HepG2 (cell line): Measurements from ENCODE around the gene DUS2. TPM values are rescaled to one million over a fixed set of nuclear protein-coding genes. Genes with fewer than 3 reads are reported as not detected.
A peak's percentile ranks its signal among the peaks of the same experiment; 100 is the strongest.

Source experiments
- CREM ChIP-seq, 2 experiments: sonication (generic) in 1 of 2; formaldehyde crosslinking in 1 of 2; IDR thresholded peaks; 2 replicates each; pipeline versions ENCODE4 v1.4.0 to v1.6.1; 2016 to 2020; ENCODE audit warnings: antibody characterized with exemption in 1 of 2, mild to moderate bottlenecking in 1 of 2, missing genetic modification reagents in 1 of 2
- HNRNPH1 ChIP-seq: fragments of 200-400 bp; formaldehyde crosslinking; optimal IDR thresholded peaks from 2 replicates; pipeline ENCODE3; 2017; ENCODE audit warnings: mild to moderate bottlenecking, low read depth, low read length
- MED1 ChIP-seq: sonication (generic); formaldehyde crosslinking; IDR thresholded peaks from 2 replicates; pipeline ENCODE4 v1.4.0; 2020; ENCODE audit warnings: missing genetic modification reagents
- MIER2 ChIP-seq: IDR thresholded peaks from 2 replicates; pipeline ENCODE4 v1.6.1; 2016; ENCODE audit warnings: missing biosample characterization, missing genetic modification reagents
- NBN ChIP-seq: fragments of 450-650 bp; conservative IDR thresholded peaks from 2 replicates; pipeline ENCODE4 v1.6.1; 2017
- NFYC ChIP-seq: IDR thresholded peaks from 2 replicates; pipeline ENCODE4 v1.6.1; 2016; ENCODE audit warnings: missing genetic modification reagents, missing compliant biosample characterization
- PHB2 ChIP-seq: fragments of 450-650 bp; IDR thresholded peaks from 2 replicates; pipeline ENCODE4 v1.6.1; 2018; ENCODE audit not compliant: partially characterized antibody
- SP5 ChIP-seq: IDR thresholded peaks from 2 replicates; pipeline ENCODE4 v1.6.1; 2016; ENCODE audit warnings: low read depth, borderline replicate concordance
- THYN1 ChIP-seq: sonication (generic); formaldehyde crosslinking; IDR thresholded peaks from 2 replicates; pipeline ENCODE4 v1.8.1; 2023; ENCODE audit warnings: low read depth, mild to moderate bottlenecking, moderate library complexity, missing genetic modification reagents, borderline replicate concordance
- ZBTB20 ChIP-seq: sonication (generic); formaldehyde crosslinking; IDR thresholded peaks from 2 replicates; pipeline ENCODE4 v1.8.1; 2023; ENCODE audit warnings: missing genetic modification reagents, low read depth, mild to moderate bottlenecking, borderline replicate concordance
- ZBTB3 ChIP-seq: sonication (generic); formaldehyde crosslinking; IDR thresholded peaks from 2 replicates; pipeline ENCODE4 v1.4.0; 2020; ENCODE audit warnings: low read depth, mild to moderate bottlenecking, moderate library complexity, missing genetic modification reagents, borderline replicate concordance
- ZNF138 ChIP-seq: sonication (generic); formaldehyde crosslinking; IDR thresholded peaks from 2 replicates; pipeline ENCODE4 v1.5.0; 2020; ENCODE audit warnings: mild to moderate bottlenecking, low read depth, missing genetic modification reagents
- ZNF382 ChIP-seq: sonication (generic); formaldehyde crosslinking; IDR thresholded peaks from 2 replicates; pipeline ENCODE4 v1.5.0; 2020; ENCODE audit warnings: missing genetic modification reagents, mild to moderate bottlenecking, borderline replicate concordance
- ZNF709 ChIP-seq: sonication (generic); formaldehyde crosslinking; IDR thresholded peaks from 2 replicates; pipeline ENCODE4 v1.5.0; 2020; ENCODE audit warnings: mild to moderate bottlenecking, missing genetic modification reagents
- polyA plus RNA-seq, 8 experiments: library from polyadenylated mRNA; depleted of rRNA in 3 of 8; stranded (reverse) in 7 of 8; unstranded in 1 of 8; fragments of >200 nt; fragmentation: Illumina TruSeq in 4 of 8; extraction: Trizol in 4 of 8; gene quantifications; 2 replicates each; pipeline versions ENCODE4 v1.2.1 to v1.2.3, GENCODE V29; 2011 to 2016; ENCODE audit warnings: low read depth in 4 of 8, missing spikeins in 1 of 8, mixed read lengths in 1 of 8; ENCODE audit not compliant: insufficient read depth in 1 of 8
- total RNA-seq, 5 experiments: library from RNA; depleted of rRNA; stranded (reverse); fragments of >200 nt; fragmentation: Illumina TruSeq; extraction: Trizol; gene quantifications; 2 replicates each; pipeline ENCODE4 v1.2.3, GENCODE V29; 2016; ENCODE audit warnings: low read depth in 1 of 5
- TF ChIP-seq, protein P1 (sequence below): sonication (generic); formaldehyde crosslinking; conservative IDR thresholded peaks from 2 replicates; pipeline ENCODE4 v1.4.0; 2020; ENCODE audit warnings: missing genetic modification reagents
- TF ChIP-seq, protein P2 (sequence below): sonication (generic); formaldehyde crosslinking; IDR thresholded peaks from 2 replicates; pipeline ENCODE4 v1.4.0; 2020; ENCODE audit warnings: mild to moderate bottlenecking, missing genetic modification reagents, borderline replicate concordance
- TF ChIP-seq, protein P3 (sequence below): sonication (generic); IDR thresholded peaks from 2 replicates; pipeline ENCODE4 v1.6.1; 2016; ENCODE audit warnings: low read depth, borderline replicate concordance
- TF ChIP-seq, protein P4 (sequence below): sonication (generic); formaldehyde crosslinking; IDR thresholded peaks from 2 replicates; pipeline ENCODE4 v1.4.0; 2020; ENCODE audit warnings: missing genetic modification reagents, mild to moderate bottlenecking, borderline replicate concordance
- TF ChIP-seq, protein P5 (sequence below): fragments of 450-650 bp; IDR thresholded peaks from 2 replicates; pipeline ENCODE4 v1.6.1; 2017

The DUS2 gene
- total and polyA plus RNA-seq, 2 of the 13 experiments (the other 11 are each of a cell fraction or from before 2014, with no cell fraction given) = 17.8 to 25.1 TPM

DNA sequence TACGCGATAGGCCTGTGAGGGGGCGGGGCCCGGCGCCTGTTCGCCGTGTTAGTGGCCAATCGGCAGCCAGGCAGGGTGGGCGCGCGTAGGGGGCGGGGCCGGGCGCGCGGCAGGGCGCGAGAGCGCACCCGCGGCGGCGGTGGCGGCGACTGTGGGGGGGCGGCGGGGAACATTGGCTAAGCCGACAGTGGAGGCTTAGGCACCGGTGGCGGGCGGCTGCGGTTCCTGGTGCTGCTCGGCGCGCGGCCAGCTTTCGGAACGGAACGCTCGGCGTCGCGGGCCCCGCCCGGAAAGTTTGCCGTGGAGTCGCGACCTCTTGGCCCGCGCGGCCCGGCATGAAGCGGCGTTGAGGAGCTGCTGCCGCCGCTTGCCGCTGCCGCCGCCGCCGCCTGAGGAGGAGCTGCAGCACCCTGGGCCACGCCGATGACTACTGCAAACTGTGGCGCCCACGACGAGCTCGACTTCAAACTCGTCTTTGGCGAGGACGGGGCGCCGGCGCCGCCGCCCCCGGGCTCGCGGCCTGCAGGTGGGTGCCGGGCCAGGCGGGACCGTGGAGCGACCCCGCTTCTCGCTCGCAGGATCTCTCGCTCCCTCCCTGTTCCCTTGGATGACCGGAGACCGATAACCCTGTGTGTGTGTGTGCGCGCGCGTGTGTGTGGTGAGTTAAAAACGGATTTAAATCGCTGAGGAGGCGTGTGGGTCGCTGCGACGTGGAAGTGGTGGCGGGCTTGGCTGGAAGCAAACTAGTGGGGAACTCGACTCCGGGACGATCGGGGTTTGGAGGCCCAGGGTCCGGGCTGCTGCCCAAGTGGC, 62.4 kb downstream of the DUS2 start, which contains the start of gene NFATC3 (continued):
- TF ChIP-seq, protein P1, sequence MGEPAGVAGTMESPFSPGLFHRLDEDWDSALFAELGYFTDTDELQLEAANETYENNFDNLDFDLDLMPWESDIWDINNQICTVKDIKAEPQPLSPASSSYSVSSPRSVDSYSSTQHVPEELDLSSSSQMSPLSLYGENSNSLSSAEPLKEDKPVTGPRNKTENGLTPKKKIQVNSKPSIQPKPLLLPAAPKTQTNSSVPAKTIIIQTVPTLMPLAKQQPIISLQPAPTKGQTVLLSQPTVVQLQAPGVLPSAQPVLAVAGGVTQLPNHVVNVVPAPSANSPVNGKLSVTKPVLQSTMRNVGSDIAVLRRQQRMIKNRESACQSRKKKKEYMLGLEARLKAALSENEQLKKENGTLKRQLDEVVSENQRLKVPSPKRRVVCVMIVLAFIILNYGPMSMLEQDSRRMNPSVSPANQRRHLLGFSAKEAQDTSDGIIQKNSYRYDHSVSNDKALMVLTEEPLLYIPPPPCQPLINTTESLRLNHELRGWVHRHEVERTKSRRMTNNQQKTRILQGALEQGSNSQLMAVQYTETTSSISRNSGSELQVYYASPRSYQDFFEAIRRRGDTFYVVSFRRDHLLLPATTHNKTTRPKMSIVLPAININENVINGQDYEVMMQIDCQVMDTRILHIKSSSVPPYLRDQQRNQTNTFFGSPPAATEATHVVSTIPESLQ = no peak
- TF ChIP-seq THYN1 (CRISPR knock-in tag) (no peak), NBN (no peak), SP5 (CRISPR knock-in tag) (0 out of 2 replicates have a peak, but pooled peaks have one; percentile 11), ZBTB20 (no peak), MED1 (no peak; the same call in 1 of the 2 replicates), NFYC (CRISPR knock-in tag) (no peak), ZNF138 (CRISPR knock-in tag) (0 out of 2 replicates have a peak, but pooled peaks have one; percentile 52), ZNF709 (CRISPR knock-in tag) (no peak; the same call in 1 of the 2 replicates), CREM (IDR thresholded peaks at IDR 0.05) (no peak), CREM (CRISPR knock-in tag; IDR thresholded peaks at IDR 0.05) (no peak), ZNF382 (CRISPR knock-in tag) (no peak), PHB2 (no peak), ZBTB3 (CRISPR knock-in tag) (no peak), MIER2 (CRISPR knock-in tag) (no peak), HNRNPH1 (no peak)
- TF ChIP-seq, protein P2, sequence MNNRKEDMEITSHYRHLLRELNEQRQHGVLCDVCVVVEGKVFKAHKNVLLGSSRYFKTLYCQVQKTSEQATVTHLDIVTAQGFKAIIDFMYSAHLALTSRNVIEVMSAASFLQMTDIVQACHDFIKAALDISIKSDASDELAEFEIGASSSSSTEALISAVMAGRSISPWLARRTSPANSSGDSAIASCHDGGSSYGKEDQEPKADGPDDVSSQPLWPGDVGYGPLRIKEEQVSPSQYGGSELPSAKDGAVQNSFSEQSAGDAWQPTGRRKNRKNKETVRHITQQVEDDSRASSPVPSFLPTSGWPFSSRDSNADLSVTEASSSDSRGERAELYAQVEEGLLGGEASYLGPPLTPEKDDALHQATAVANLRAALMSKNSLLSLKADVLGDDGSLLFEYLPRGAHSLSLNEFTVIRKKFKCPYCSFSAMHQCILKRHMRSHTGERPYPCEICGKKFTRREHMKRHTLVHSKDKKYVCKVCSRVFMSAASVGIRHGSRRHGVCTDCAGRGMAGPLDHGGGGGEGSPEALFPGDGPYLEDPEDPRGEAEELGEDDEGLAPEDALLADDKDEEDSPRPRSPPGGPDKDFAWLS (CRISPR knock-in tag) = no peak
- TF ChIP-seq, protein P3, sequence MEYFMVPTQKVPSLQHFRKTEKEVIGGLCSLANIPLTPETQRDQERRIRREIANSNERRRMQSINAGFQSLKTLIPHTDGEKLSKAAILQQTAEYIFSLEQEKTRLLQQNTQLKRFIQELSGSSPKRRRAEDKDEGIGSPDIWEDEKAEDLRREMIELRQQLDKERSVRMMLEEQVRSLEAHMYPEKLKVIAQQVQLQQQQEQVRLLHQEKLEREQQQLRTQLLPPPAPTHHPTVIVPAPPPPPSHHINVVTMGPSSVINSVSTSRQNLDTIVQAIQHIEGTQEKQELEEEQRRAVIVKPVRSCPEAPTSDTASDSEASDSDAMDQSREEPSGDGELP = no peak
- TF ChIP-seq, protein P4, sequence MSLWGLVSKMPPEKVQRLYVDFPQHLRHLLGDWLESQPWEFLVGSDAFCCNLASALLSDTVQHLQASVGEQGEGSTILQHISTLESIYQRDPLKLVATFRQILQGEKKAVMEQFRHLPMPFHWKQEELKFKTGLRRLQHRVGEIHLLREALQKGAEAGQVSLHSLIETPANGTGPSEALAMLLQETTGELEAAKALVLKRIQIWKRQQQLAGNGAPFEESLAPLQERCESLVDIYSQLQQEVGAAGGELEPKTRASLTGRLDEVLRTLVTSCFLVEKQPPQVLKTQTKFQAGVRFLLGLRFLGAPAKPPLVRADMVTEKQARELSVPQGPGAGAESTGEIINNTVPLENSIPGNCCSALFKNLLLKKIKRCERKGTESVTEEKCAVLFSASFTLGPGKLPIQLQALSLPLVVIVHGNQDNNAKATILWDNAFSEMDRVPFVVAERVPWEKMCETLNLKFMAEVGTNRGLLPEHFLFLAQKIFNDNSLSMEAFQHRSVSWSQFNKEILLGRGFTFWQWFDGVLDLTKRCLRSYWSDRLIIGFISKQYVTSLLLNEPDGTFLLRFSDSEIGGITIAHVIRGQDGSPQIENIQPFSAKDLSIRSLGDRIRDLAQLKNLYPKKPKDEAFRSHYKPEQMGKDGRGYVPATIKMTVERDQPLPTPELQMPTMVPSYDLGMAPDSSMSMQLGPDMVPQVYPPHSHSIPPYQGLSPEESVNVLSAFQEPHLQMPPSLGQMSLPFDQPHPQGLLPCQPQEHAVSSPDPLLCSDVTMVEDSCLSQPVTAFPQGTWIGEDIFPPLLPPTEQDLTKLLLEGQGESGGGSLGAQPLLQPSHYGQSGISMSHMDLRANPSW (CRISPR knock-in tag) = no peak
- TF ChIP-seq, protein P5, sequence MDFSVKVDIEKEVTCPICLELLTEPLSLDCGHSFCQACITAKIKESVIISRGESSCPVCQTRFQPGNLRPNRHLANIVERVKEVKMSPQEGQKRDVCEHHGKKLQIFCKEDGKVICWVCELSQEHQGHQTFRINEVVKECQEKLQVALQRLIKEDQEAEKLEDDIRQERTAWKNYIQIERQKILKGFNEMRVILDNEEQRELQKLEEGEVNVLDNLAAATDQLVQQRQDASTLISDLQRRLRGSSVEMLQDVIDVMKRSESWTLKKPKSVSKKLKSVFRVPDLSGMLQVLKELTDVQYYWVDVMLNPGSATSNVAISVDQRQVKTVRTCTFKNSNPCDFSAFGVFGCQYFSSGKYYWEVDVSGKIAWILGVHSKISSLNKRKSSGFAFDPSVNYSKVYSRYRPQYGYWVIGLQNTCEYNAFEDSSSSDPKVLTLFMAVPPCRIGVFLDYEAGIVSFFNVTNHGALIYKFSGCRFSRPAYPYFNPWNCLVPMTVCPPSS = no peak
